GM12801 (cell line): Measurements from ENCODE around the gene PRKCD.

Experiments
- TF ChIP-seq, protein P1 (sequence below): IDR thresholded peaks from one replicate; pipeline ENCODE4 v1.5.1; 2011; ENCODE audit warnings: control low read depth; ENCODE audit not compliant: insufficient read length; ENCODE audit errors: extremely low read depth

The PRKCD gene

GRCh38 chr3:53122255-53122932, 38.6 kb upstream of the PRKCD start:
- TF ChIP-seq, protein P1, sequence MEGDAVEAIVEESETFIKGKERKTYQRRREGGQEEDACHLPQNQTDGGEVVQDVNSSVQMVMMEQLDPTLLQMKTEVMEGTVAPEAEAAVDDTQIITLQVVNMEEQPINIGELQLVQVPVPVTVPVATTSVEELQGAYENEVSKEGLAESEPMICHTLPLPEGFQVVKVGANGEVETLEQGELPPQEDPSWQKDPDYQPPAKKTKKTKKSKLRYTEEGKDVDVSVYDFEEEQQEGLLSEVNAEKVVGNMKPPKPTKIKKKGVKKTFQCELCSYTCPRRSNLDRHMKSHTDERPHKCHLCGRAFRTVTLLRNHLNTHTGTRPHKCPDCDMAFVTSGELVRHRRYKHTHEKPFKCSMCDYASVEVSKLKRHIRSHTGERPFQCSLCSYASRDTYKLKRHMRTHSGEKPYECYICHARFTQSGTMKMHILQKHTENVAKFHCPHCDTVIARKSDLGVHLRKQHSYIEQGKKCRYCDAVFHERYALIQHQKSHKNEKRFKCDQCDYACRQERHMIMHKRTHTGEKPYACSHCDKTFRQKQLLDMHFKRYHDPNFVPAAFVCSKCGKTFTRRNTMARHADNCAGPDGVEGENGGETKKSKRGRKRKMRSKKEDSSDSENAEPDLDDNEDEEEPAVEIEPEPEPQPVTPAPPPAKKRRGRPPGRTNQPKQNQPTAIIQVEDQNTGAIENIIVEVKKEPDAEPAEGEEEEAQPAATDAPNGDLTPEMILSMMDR: no peak

DNA sequence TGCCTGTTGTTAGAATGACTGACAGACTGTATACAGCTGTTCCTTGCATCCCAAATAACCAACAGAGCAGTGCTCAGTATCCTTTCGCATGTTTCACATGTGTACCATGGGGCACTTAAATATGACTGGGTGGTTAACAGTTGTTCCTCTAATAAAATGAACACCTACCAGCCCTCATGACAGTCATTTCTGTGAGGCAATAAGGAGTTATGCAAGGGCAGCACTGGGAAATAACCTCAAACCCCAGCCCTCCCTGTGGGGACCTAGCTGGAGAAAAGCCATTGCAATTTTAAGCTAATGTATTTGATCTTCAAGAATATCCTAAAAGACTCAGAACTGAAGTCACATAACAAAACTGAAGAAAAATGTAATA, 38.1 kb upstream of the PRKCD start:
- TF ChIP-seq, protein P1: no peak

DNA sequence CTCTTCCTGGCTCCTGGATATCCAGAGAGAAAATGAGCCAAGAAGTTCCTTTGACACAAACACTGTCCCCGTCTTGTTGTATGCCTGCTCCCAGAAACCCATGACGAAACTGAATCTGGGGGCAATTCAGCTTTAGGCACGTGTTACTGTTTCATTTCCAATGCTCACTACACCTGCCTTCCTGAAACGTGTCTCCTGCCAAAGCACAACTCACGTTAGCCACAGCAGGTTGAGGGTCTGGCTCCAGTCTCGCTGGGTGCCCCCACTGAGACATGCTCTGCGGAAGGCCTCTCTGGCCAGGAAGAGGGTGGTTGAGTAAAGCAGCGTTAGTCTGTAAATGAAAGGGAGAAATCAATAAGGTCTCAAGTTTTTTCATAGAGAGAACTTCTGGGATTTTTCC, 37.5 kb upstream of the PRKCD start:
- TF ChIP-seq, protein P1: no peak

DNA sequence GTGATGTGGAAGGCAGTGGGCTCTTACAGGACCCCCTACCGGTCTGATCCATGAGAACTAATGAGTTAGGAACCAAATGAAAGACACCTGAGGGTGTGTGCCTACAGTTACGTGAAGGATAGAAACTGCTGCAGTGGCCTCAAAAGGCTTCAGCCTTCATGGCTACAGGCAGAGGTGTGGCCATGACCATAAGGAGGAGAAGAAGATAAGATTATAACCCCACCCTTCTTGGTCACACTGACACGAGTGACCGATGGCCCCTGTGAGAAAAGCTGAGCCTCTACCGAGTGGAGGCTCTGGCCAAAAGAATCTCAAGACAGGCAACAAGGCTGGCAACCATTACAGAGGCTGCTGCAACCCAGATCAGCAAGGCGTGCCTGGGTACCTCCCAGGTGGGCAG, 37.1 kb upstream of the PRKCD start:
- TF ChIP-seq, protein P1: no peak

DNA sequence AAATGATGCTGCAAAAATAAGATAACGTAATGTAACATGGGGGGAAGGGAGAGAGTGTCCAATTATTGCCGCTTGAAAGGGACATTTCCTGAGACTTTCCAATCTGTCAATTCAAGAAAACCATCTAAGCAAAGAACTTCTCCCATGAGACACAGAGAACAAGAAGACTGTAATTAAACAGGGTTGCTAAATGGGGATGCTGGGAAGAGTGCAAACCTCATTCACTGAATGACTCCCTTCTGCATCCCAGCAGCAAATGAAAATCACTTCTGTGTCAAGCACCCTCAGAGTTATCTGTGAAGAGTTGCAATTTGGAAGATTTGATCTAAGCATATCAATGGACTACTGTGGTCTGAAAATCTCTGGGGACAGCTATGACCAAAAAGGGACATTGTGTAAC, 34.4 kb upstream of the PRKCD start:
- TF ChIP-seq, protein P1: no peak

DNA sequence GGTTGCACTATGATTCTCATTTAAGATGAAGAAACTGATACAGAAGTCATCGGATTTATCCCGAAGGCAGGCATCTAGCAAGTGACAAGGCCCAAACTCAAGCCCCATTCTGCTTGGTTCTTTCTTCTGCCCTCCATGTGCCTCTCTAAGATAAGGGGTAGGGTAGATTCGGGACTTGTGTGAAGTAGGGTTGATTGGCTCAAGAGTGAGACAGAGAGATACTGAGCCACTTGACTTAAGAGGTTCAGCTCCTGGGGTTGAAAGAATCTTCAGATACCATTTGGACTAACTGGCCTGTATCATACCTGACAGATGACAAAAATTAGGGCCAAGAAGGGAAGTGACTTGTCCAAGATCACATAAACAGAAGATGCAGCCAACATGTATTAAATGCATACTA, 31.7 kb upstream of the PRKCD start:
- TF ChIP-seq, protein P1: no peak

GRCh38 chr3:53130179-53131061, 30.6 kb upstream of the PRKCD start, which contains the start of gene RFT1:
Gene RFT1, minus strand, starts transcription at chr3:53130435. Its CDS starts 35 bp downstream, at chr3:53130400.
- TF ChIP-seq, protein P1: no peak
